ENCODE data around the gene PODN.

GRCh38 chr1:53111073-53111556 lies 49.1 kb downstream of the PODN start:
- TF ChIP-seq ZNF565 (CRISPR knock-in tag; conservative IDR thresholded peaks at IDR 0.05; ENCODE audit: low read depth) (no peak), CREB5 (CRISPR knock-in tag; IDR thresholded peaks at IDR 0.05; ENCODE audit: low read depth) (no peak), ZFP30 (CRISPR knock-in tag; IDR thresholded peaks at IDR 0.05) (no peak), TOX (CRISPR knock-in tag; IDR thresholded peaks at IDR 0.05; ENCODE audit: borderline replicate concordance) (no peak)

Data from SK-N-SH treated with all-trans-retinoic acid at 6 μM for 48 hours (cell line).